ENCODE measurements around the gene TMEM178B. TPM values are rescaled to one million over a fixed set of nuclear protein-coding genes. Genes with fewer than 3 reads are reported as not detected.

The TMEM178B gene
- total RNA-seq, 1 experiment from 2014 or later: 9.5 TPM

- no peak for DNase-seq (ENCODE audit: low read depth)
- in situ Hi-C loops (cut with HindIII; ENCODE audit: low pct_unique_long_range_greater_than_20kb, low sequenced_read_pairs): no loop called here
Measured at GRCh38 chr7:141348728-141349127, 274.9 kb downstream of the TMEM178B start.

GRCh38 chr7:141349338-141349737 lies 275.5 kb downstream of the TMEM178B start:
- no peak for DNase-seq (ENCODE audit: low read depth)
- in situ Hi-C loops (cut with HindIII; ENCODE audit: low pct_unique_long_range_greater_than_20kb, low sequenced_read_pairs): no loop called here

DNA sequence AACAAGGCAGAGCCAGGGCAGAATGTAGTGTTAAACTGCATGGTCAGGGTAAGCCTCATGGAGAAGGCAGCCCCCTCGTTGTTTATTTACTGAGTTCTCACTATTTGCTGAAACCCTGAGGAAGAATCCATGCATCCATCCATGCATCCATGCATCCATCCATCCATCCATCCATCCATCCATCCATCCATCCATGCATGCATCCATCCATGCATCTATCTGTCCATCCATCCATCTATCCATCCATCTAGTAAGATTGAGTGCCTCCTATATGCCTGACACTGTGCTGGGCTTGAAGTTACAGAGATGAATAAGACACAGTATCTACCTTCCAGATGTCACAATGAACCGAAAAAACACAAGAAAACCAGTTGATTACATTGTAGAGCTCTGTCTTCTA lies 275.9 kb downstream of the TMEM178B start:
- in situ Hi-C loops (cut with HindIII; ENCODE audit: low pct_unique_long_range_greater_than_20kb, low sequenced_read_pairs): no loop called here
- no peak for DNase-seq (ENCODE audit: low read depth)

GRCh38 chr7:141351175-141351574 lies 277.3 kb downstream of the TMEM178B start:
- in situ Hi-C loops (cut with HindIII; ENCODE audit: low pct_unique_long_range_greater_than_20kb, low sequenced_read_pairs): no loop called here
- no peak for DNase-seq (ENCODE audit: low read depth)

GRCh38 chr7:141352955-141353354 lies 279.1 kb downstream of the TMEM178B start:
- DNase-seq (ENCODE audit: low read depth): no peak
- in situ Hi-C loops (cut with HindIII; ENCODE audit: low pct_unique_long_range_greater_than_20kb, low sequenced_read_pairs): no loop called here

- no peak for DNase-seq (ENCODE audit: low read depth)
Measured at GRCh38 chr7:141354251-141354650, 280.4 kb downstream of the TMEM178B start.

GRCh38 chr7:141355032-141355431 lies 281.2 kb downstream of the TMEM178B start:
- in situ Hi-C loops (cut with HindIII; ENCODE audit: low pct_unique_long_range_greater_than_20kb, low sequenced_read_pairs): no loop called here
- no peak for DNase-seq (ENCODE audit: low read depth)

More at GRCh38 chr7:141354251-141354650, 280.4 kb downstream of the TMEM178B start:
- in situ Hi-C loops (cut with HindIII; ENCODE audit: low pct_unique_long_range_greater_than_20kb, low sequenced_read_pairs): no loop called here

DNA sequence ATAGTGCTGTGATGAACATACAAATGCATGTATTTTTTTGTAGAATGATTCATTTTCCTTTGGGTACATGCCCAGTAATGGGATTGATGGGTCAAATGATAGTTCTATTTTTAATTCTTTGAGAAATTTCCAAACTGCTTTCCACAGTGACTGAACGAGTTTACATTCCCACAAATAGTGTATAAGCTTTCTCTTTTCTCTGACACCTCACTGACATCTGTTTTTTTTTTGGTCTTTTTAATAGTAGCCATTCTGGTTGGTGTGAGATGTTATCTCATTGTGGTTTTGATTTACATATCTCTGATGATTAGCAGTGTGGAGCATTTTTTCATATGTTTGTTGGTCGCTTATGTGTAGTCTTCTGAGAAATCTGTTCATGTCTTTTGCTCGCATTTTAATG lies 282.3 kb downstream of the TMEM178B start:
- DNase-seq (ENCODE audit: low read depth): no peak
- in situ Hi-C loops (cut with HindIII; ENCODE audit: low pct_unique_long_range_greater_than_20kb, low sequenced_read_pairs): no loop called here

DNA sequence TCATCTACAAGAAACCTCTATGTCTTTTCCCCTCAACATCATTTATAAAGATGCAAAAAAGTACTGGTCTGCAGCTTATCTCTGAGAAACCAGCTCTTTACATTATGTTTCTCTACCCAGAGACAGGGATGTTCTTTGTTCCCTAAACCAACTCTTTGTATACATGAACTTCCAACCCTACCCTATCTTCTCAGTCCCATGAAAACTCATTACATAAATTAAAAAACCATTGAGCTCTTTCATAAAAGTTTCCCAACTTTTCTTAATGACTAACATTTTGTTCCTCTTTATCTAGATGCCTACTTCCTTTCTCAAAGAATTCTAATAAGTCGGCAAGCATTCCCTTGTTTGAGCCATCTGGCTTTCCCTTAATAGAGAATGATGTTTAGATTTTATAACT lies 284.5 kb downstream of the TMEM178B start:
- in situ Hi-C loops (cut with HindIII; ENCODE audit: low pct_unique_long_range_greater_than_20kb, low sequenced_read_pairs): no loop called here
- no peak for DNase-seq (ENCODE audit: low read depth)

GRCh38 chr7:141359262-141359661 lies 285.4 kb downstream of the TMEM178B start:
- in situ Hi-C loops (cut with HindIII; ENCODE audit: low pct_unique_long_range_greater_than_20kb, low sequenced_read_pairs): no loop called here
- DNase-seq (ENCODE audit: low read depth): no peak

DNA sequence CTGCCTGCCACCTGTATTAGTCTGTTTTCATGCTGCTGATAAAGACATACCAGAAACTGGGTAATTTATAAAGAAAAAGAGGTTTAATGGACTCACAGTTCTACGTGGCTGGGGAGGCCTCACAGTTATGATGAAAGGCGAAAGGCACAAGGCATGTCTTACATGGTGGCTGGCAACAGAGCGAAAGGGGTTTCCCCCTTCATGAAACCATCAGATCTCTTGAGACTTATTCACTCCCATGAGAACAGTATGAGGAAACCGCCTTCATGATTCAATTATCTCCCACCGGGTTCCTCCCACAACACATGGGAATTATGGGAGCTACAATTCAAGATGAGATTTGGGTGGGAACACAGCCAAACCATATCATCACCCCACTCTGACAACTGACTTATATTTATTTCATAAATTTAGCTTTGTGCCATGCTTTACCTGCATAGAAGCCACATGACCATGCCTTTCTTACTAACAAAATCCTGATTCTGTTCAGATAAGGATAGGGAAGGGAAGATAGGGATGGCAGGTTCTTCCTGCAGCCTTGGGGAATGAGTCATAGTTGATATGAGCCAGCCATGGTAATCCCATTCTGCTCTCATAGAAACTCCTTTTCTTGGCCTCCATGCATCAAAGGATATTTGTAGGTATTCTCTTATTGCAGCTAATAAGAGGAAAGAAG lies 286.0 kb downstream of the TMEM178B start:
- in situ Hi-C loops (cut with HindIII; ENCODE audit: low pct_unique_long_range_greater_than_20kb, low sequenced_read_pairs): no loop called here
- DNase-seq (ENCODE audit: low read depth): peak; percentile 30

- in situ Hi-C loops (cut with HindIII; ENCODE audit: low pct_unique_long_range_greater_than_20kb, low sequenced_read_pairs): no loop called here
- DNase-seq (ENCODE audit: low read depth): no peak
Measured at GRCh38 chr7:141360416-141360760, 286.5 kb downstream of the TMEM178B start.

DNA sequence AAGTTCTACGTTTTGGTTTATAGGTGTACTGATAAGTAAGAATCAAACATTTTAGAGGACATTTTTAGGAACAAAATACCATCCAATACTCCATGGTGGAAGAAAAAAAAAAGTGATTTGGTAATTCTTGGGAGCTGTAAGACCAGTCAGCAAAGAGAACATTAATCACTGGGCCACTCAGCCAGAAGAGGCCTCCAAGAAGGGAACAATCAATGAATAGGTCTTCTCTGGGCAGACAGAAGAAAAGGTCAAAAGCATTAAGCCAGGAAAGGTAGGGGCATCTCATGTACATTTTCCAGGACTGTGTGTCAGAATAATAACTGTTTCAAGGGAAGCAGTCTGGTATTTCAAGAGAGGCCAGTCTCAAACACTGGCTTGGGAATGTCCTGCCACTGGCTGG lies 286.9 kb downstream of the TMEM178B start:
- no peak for DNase-seq (ENCODE audit: low read depth)
- in situ Hi-C loops (cut with HindIII; ENCODE audit: low pct_unique_long_range_greater_than_20kb, low sequenced_read_pairs): no loop called here

- in situ Hi-C loops (cut with HindIII; ENCODE audit: low pct_unique_long_range_greater_than_20kb, low sequenced_read_pairs): no loop called here
- DNase-seq (ENCODE audit: low read depth): no peak
Measured at GRCh38 chr7:141361479-141361878, 287.6 kb downstream of the TMEM178B start.

GRCh38 chr7:141361960-141362359 lies 288.1 kb downstream of the TMEM178B start:
- in situ Hi-C loops (cut with HindIII; ENCODE audit: low pct_unique_long_range_greater_than_20kb, low sequenced_read_pairs): no loop called here
- no peak for DNase-seq (ENCODE audit: low read depth)

GRCh38 chr7:141362580-141363435 lies 288.9 kb downstream of the TMEM178B start:
- in situ Hi-C loops (cut with HindIII; ENCODE audit: low pct_unique_long_range_greater_than_20kb, low sequenced_read_pairs): no loop called here
- DNase-seq (ENCODE audit: low read depth): peak; percentile 81

DNA sequence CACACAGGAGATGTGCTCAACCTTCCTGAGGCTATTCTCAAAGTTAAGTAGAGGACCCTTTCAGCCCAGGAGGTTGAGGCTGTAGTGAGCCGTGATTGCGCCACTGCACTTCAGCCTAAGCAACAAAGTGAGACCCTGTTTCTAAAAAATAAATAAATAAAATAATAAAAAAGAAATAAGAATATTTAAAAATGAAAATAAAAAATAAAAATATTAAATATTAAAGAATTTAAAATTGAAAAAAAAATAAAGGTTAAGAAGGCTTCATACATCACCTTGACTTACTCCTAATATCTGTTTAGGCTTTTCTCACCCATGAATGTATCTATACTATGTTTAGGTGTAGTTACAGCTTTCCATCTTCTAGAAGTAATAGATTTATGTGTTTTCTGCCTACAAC lies 289.9 kb downstream of the TMEM178B start:
- in situ Hi-C loops (cut with HindIII; ENCODE audit: low pct_unique_long_range_greater_than_20kb, low sequenced_read_pairs): no loop called here

GRCh38 chr7:141366091-141366621 lies 292.3 kb downstream of the TMEM178B start:
- in situ Hi-C loops (cut with HindIII; ENCODE audit: low pct_unique_long_range_greater_than_20kb, low sequenced_read_pairs): no loop called here
- no peak for DNase-seq (ENCODE audit: low read depth)

More for the DNA sequence above, 289.9 kb downstream of the TMEM178B start:
- no peak for DNase-seq (ENCODE audit: low read depth)

GRCh38 chr7:141369422-141369821 lies 295.6 kb downstream of the TMEM178B start:
- no peak for DNase-seq (ENCODE audit: low read depth)
- in situ Hi-C loops (cut with HindIII; ENCODE audit: low pct_unique_long_range_greater_than_20kb, low sequenced_read_pairs): no loop called here
